MM.1S (cell line): ENCODE data around the gene TEKT3.

Source experiments
- DNase-seq: peaks from one replicate; pipeline ENCODE4 v3.0.0-alpha.2; 2015
- H2AFZ ChIP-seq: fragments of 300-600 bp; sonication (generic); 2 replicates; pipeline ENCODE4 v1.6.0; 2016; ENCODE audit warnings: antibody characterized with exemption, low read length
- H3F3A ChIP-seq: fragments of 300-600 bp; sonication (generic); 2 replicates; pipeline ENCODE4 v1.6.1; 2016; ENCODE audit warnings: mild to moderate bottlenecking, antibody characterized with exemption, low read length, moderate library complexity, mixed read lengths; ENCODE audit not compliant: insufficient read depth
- H3K27ac ChIP-seq: fragments of 300-600 bp; sonication (generic); 2 replicates; pipeline ENCODE4 v1.5.1; 2016; ENCODE audit warnings: mild to moderate bottlenecking, low read length
- H3K27me3 ChIP-seq: fragments of 300-600 bp; sonication (generic); replicated peaks from 2 replicates; pipeline ENCODE4 v1.6.0; 2016; ENCODE audit warnings: low read length; ENCODE audit not compliant: insufficient read depth
- H3K36me3 ChIP-seq: fragments of 300-600 bp; sonication (generic); replicated peaks from 2 replicates; pipeline ENCODE4 v1.6.1; 2016; ENCODE audit warnings: mild to moderate bottlenecking, low read length, mixed read lengths; ENCODE audit not compliant: insufficient read depth
- H3K4me1 ChIP-seq: fragments of 300-600 bp; sonication (generic); 2 replicates; pipeline ENCODE4 v1.6.1; 2016; ENCODE audit warnings: low read length, mixed read lengths
- H3K4me2 ChIP-seq: fragments of 300-600 bp; sonication (generic); 2 replicates; pipeline ENCODE4 v1.6.0; 2016; ENCODE audit warnings: low read depth, low read length
- H3K4me3 ChIP-seq: fragments of 300-600 bp; sonication (generic); 2 replicates; pipeline ENCODE4 v1.5.1; 2016; ENCODE audit warnings: low read length, mixed read lengths
- H3K79me2 ChIP-seq: fragments of 300-600 bp; sonication (generic); 2 replicates; pipeline ENCODE4 v1.6.1; 2016; ENCODE audit warnings: mixed run types, low read length, mixed read lengths
- H3K9ac ChIP-seq: fragments of 300-600 bp; sonication (generic); 2 replicates; pipeline ENCODE4 v1.6.1; 2016; ENCODE audit warnings: low read length, mixed read lengths
- H3K9me2 ChIP-seq: fragments of 300-600 bp; sonication (generic); replicated peaks from 2 replicates; pipeline ENCODE4 v1.6.1; 2016; ENCODE audit warnings: mild to moderate bottlenecking, low read length, mixed read lengths; ENCODE audit not compliant: insufficient read depth
- H3K9me3 ChIP-seq: fragments of 300-600 bp; sonication (generic); replicated peaks from 2 replicates; pipeline ENCODE4 v1.6.1; 2016; ENCODE audit warnings: mild to moderate bottlenecking, low read length, mixed read lengths; ENCODE audit not compliant: insufficient read depth
- H4K20me1 ChIP-seq: fragments of 300-600 bp; sonication (generic); 2 replicates; pipeline ENCODE4 v1.6.1; 2016; ENCODE audit warnings: mild to moderate bottlenecking, low read length, moderate library complexity, mixed read lengths; ENCODE audit not compliant: insufficient read depth
- CTCF ChIP-seq: fragments of 300-600 bp; sonication (generic); IDR thresholded peaks from 2 replicates; pipeline ENCODE4 v1.5.1; 2016; ENCODE audit warnings: antibody characterized with exemption, low read length, mixed read lengths
- EZH2 ChIP-seq: fragments of 300-600 bp; sonication (generic); optimal IDR thresholded peaks from 2 replicates; pipeline ENCODE3; 2017; ENCODE audit warnings: low read depth, mild to moderate bottlenecking, antibody characterized with exemption, low read length, mixed read lengths
- EZH2phosphoT487 ChIP-seq: fragments of 300-600 bp; sonication (generic); IDR thresholded peaks from 2 replicates; pipeline ENCODE4 v1.6.1; 2018; ENCODE audit warnings: antibody characterized with exemption, low read length

The TEKT3 gene

GRCh38 chr17:15256689-15257088 is 84.7 kb downstream of the TEKT3 start:
- Histone ChIP-seq H4K20me1 (no peaks in the 10 kb centered on the region), H3K27ac (no peak overlapping the region), H3K9me2 (no peaks in the 10 kb centered on the region), H3K36me3 (no peaks in the 10 kb centered on the region), H3K4me2 (no peak overlapping the region), H3F3A (no peaks in the 10 kb centered on the region), H2AFZ (no peak overlapping the region), H3K9me3 (no peaks in the 10 kb centered on the region), H3K27me3 (no peaks in the 10 kb centered on the region), H3K4me3 (no peak overlapping the region), H3K9ac (no peak overlapping the region), H3K4me1 (no peaks in the 10 kb centered on the region), H3K79me2 (no peaks in the 10 kb centered on the region)
- TF ChIP-seq EZH2phosphoT487: no peak
- TF ChIP-seq EZH2: no peak
- TF ChIP-seq CTCF: no peak
- DNase-seq: no peak

GRCh38 chr17:15255713-15256454 is 85.5 kb downstream of the TEKT3 start:
- H4K20me1 ChIP-seq: no peaks in the 10 kb centered on the region
- H3K9me3 ChIP-seq: no peaks in the 10 kb centered on the region
- no peaks in the 10 kb centered on the region for H3K9me2 ChIP-seq
- no peaks in the 10 kb centered on the region for H3K36me3 ChIP-seq
- DNase-seq: no peak
- H2AFZ ChIP-seq: no peak overlapping the region
- no peaks in the 10 kb centered on the region for H3F3A ChIP-seq
- H3K4me1 ChIP-seq: no peaks in the 10 kb centered on the region
- H3K27me3 ChIP-seq: no peaks in the 10 kb centered on the region
- H3K4me2 ChIP-seq: no peak overlapping the region
- no peak overlapping the region for H3K4me3 ChIP-seq
- TF ChIP-seq CTCF (no peak), EZH2 (no peak), EZH2phosphoT487 (no peak)
- no peak overlapping the region for H3K27ac ChIP-seq
- H3K79me2 ChIP-seq: no peaks in the 10 kb centered on the region
- H3K9ac ChIP-seq: no peak overlapping the region
